Vagina (tissue), 2 donors: ENCODE measurements around the gene FSTL5. TPM values are rescaled to one million over a fixed set of nuclear protein-coding genes. Genes with fewer than 3 reads are reported as not detected.
"Not testable (repeated sequence)": the region's sequence is repeated elsewhere in the genome, so short reads cannot be mapped to it uniquely, and the experiment has no call there.

ENCODE experiments used
- DNase-seq, 2 donors: peaks; one replicate each; pipeline ENCODE4 v3.0.0-alpha.2; 2017; ENCODE audit errors: extremely low spot score in 2 of 2
- H3K27ac ChIP-seq: fragments of 200-600 bp; sonication (generic); one replicate; pipeline ENCODE4 v1.5.1; 2019
- H3K27me3 ChIP-seq: fragments of 200-600 bp; sonication (generic); one replicate; pipeline ENCODE4 v1.5.1; 2019
- H3K36me3 ChIP-seq, 2 donors: fragments of 200-600 bp; sonication (generic); one replicate each; pipeline ENCODE4 v1.5.1; 2017 to 2019
- H3K4me1 ChIP-seq: fragments of 200-600 bp; sonication (generic); one replicate; pipeline ENCODE4 v1.5.1; 2019
- H3K4me3 ChIP-seq, 2 donors: fragments of 200-600 bp; sonication (generic); 1 replicate in 1 of 2; 2 replicates in 1 of 2; pipeline ENCODE4 v1.5.1; 2016 to 2019
- H3K9me3 ChIP-seq: fragments of 200-600 bp; sonication (generic); one replicate; pipeline ENCODE4 v1.5.1; 2019
- CTCF ChIP-seq, 3 experiments: fragments of 450-650 bp in 2 of 3; fragments of 200-600 bp in 1 of 3; sonication (generic) in 1 of 3; IDR thresholded peaks; one replicate each; pipeline ENCODE4 v1.5.1; 2017 to 2019; ENCODE audit warnings: antibody characterized with exemption in 3 of 3, mild to moderate bottlenecking in 2 of 3, moderate library complexity in 2 of 3
- POLR2A ChIP-seq, 2 donors: fragments of 450-650 bp; IDR thresholded peaks; one replicate each; pipeline ENCODE4 v1.6.1; 2017; ENCODE audit warnings: antibody characterized with exemption in 2 of 2, mild to moderate bottlenecking in 2 of 2, moderate library complexity in 2 of 2
- POLR2AphosphoS5 ChIP-seq, 2 donors: sonication (generic); formaldehyde crosslinking; IDR thresholded peaks; one replicate each; pipeline ENCODE4 v1.9.0; 2017; ENCODE audit warnings: antibody characterized with exemption in 2 of 2, mild to moderate bottlenecking in 2 of 2, low read depth in 1 of 2; ENCODE audit not compliant: insufficient read depth in 1 of 2
- intact Hi-C: fragments of 100-400 bp; cut with DNase I; formaldehyde crosslinking; loops from one replicate; pipeline ENCODE4 v1.15.1; 2023
- total RNA-seq: library from RNA; depleted of rRNA; stranded (reverse); fragments of >200 nt; gene quantifications from one replicate; pipeline ENCODE4 v1.2.3, GENCODE V29; 2016

FSTL5 gene
- total RNA-seq, result 0.74 TPM

GRCh38 chr4:162163892-162164759, at the start of gene FSTL5:
Gene FSTL5, minus strand, starts transcription at chr4:162164000. Its CDS starts 52,604 bp downstream, at chr4:162111396.
- H3K4me1 ChIP-seq, result peaks cover 7% of the 10 kb centered on the region
- H3K27ac ChIP-seq, result no peak within 1 kb of the TSS
- no peaks in the 10 kb centered on the region for H3K9me3 ChIP-seq
- H3K36me3 ChIP-seq, result no peaks in the 10 kb centered on the region
- DNase-seq, result no peak
- intact Hi-C loops, result no loop called here
- H3K4me3 ChIP-seq, result peak within 1 kb of the TSS; percentile 20 to 34
- TF ChIP-seq POLR2AphosphoS5 (IDR thresholded peaks at IDR 0.05; ENCODE audit: insufficient read depth in 1 of 2, low read depth in 1 of 2), result no peak
- no peaks in the 10 kb centered on the region for H3K27me3 ChIP-seq

- intact Hi-C loops, result no loop called here
- no peak for DNase-seq
- TF ChIP-seq CTCF (IDR thresholded peaks at IDR 0.05) (no peak), POLR2A (IDR thresholded peaks at IDR 0.05) (no peak), POLR2AphosphoS5 (IDR thresholded peaks at IDR 0.05; ENCODE audit: insufficient read depth in 1 of 2, low read depth in 1 of 2) (no peak)
- H3K27me3 ChIP-seq, result no peaks in the 10 kb centered on the region
- H3K4me3 ChIP-seq, result no peak overlapping the region
- H3K4me1 ChIP-seq, result no peaks in the 10 kb centered on the region
- H3K27ac ChIP-seq, result no peak overlapping the region
- no peaks in the 10 kb centered on the region for H3K36me3 ChIP-seq
- H3K9me3 ChIP-seq, result no peaks in the 10 kb centered on the region
Measured at GRCh38 chr4:162209706-162210105, 45.9 kb upstream of the FSTL5 start.

- DNase-seq, intact Hi-C loops, H3K4me1 ChIP-seq, H3K27ac ChIP-seq, H3K27me3 ChIP-seq, H3K4me3 ChIP-seq, H3K36me3 ChIP-seq, H3K9me3 ChIP-seq: not testable (repeated sequence)
Measured at GRCh38 chr4:162203478-162203877, 39.7 kb upstream of the FSTL5 start.

DNA sequence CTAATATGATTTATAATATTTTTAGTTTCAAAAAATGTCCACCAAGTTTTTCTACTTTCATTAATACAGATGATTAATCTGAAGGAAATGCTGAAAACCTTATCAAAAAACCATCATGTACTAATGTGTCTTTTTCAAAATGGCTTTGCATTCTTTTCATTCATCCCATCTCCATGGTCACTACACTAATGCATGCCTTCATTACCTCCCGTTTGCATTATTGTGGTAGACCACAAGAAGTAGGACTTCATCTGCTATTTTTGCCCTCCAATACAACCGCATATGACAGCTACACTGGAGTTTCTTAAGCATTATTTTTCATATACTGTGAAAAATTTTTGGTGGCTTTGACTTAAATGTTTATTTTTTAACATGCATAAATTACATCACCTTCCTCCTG, 37.9 kb upstream of the FSTL5 start:
- H3K4me3 ChIP-seq, result no peak overlapping the region
- no peak for TF ChIP-seq POLR2A (IDR thresholded peaks at IDR 0.05)

DNA sequence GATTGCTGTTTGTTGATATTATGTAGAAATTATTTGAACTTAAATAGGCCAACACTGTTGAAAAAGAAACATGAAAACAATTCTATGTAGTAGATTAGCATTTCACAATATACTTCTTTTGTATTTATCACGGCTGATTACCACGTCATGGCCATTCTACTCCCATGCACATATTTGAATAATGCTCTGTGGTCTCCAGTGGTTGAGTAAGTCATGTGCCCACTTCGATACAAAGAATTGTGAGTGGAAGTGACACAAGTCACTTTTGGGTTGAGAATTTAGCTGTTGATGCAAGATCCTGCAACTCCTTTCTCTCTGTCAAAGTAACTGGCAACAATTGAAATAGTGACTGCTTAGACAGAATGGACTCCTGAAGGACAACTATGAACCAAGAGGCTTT, 6.7 kb upstream of the FSTL5 start:
- intact Hi-C loops, result no loop called here
- H3K9me3 ChIP-seq, result no peaks in the 10 kb centered on the region
- DNase-seq, result no peak
- no peak overlapping the region for H3K27ac ChIP-seq
- H3K36me3 ChIP-seq, result no peaks in the 10 kb centered on the region
- no peak overlapping the region for H3K4me3 ChIP-seq
- H3K4me1 ChIP-seq, result no peaks in the 10 kb centered on the region
- H3K27me3 ChIP-seq, result no peaks in the 10 kb centered on the region
- TF ChIP-seq POLR2AphosphoS5 (IDR thresholded peaks at IDR 0.05; ENCODE audit: insufficient read depth in 1 of 2, low read depth in 1 of 2), result no peak
- TF ChIP-seq POLR2A (IDR thresholded peaks at IDR 0.05), result no peak
- TF ChIP-seq CTCF (IDR thresholded peaks at IDR 0.05), result no peak

More for the DNA sequence above, 37.9 kb upstream of the FSTL5 start:
- no peaks in the 10 kb centered on the region for H3K9me3 ChIP-seq
- intact Hi-C loops, result no loop called here
- no peaks in the 10 kb centered on the region for H3K36me3 ChIP-seq
- H3K27ac ChIP-seq, result no peak overlapping the region
- no peaks in the 10 kb centered on the region for H3K27me3 ChIP-seq
- H3K4me1 ChIP-seq, result no peaks in the 10 kb centered on the region
- no peak for DNase-seq

DNA sequence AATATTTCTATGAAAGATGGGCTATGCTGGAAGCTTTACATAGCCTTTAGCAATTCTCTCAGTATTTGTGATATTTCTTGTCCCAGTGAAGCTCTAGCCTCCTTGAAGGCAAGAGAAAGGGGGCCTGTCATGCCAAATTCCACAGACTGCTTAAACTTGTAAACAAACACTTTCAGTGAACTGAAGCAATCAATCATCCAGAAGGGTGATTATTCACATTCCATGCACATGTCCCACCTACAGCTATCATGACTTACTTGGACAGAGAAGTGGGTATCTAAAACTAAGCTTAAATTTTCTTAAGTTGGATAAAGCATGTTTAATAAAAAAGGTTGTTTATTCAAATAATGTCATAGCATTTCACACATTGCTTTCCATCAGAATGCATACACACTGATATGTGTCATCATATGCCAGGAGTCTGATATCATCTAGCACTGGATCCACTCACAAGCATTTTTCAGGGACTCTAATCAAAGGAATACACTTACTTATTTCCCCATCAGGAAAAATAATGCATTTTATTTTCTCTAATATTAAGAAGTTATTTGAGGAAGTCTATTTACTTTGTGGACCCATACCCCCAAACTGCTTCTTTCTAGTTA, 1.2 kb upstream of the FSTL5 start:
- Histone ChIP-seq H3K27ac (no peak overlapping the region), H3K27me3 (no peaks in the 10 kb centered on the region), H3K4me1 (peaks cover 7% of the 10 kb centered on the region), H3K4me3 (no peak overlapping the region), H3K9me3 (no peaks in the 10 kb centered on the region), H3K36me3 (no peaks in the 10 kb centered on the region)
- intact Hi-C loops, result no loop called here
- DNase-seq, result no peak
- TF ChIP-seq CTCF (IDR thresholded peaks at IDR 0.05) (no peak), POLR2AphosphoS5 (IDR thresholded peaks at IDR 0.05; ENCODE audit: insufficient read depth in 1 of 2, low read depth in 1 of 2) (no peak), POLR2A (IDR thresholded peaks at IDR 0.05) (no peak)
